GM12865 (cell line): Measurements from ENCODE around the gene RGS5.

Source experiments
- DNase-seq: peaks from one replicate; pipeline ENCODE4 v3.0.0; 2010; ENCODE audit warnings: low read depth
- H3K4me3 ChIP-seq: 2 replicates; pipeline ENCODE4 v1.5.1; 2011; ENCODE audit warnings: mild to moderate bottlenecking, low read depth, low read length, control low read depth
- CTCF ChIP-seq: IDR thresholded peaks from 2 replicates; pipeline ENCODE4 v1.5.1; 2011; ENCODE audit warnings: low read length, control low read depth, low read depth, inconsistent platforms; ENCODE audit not compliant: insufficient read depth; ENCODE audit errors: missing control alignments

The RGS5 gene

GRCh38 chr1:163130225-163130856 lies 72.4 kb downstream of the RGS5 start:
- TF ChIP-seq CTCF: no peak

GRCh38 chr1:163128282-163128681 lies 74.4 kb downstream of the RGS5 start:
- H3K4me3 ChIP-seq: no peak overlapping the region
- no peak for TF ChIP-seq CTCF
- DNase-seq: no peak

More at GRCh38 chr1:163130225-163130856, 72.4 kb downstream of the RGS5 start:
- no peak overlapping the region for H3K4me3 ChIP-seq
- no peak for DNase-seq

GRCh38 chr1:163124812-163125211 lies 77.9 kb downstream of the RGS5 start:
- no peak for DNase-seq
- TF ChIP-seq CTCF: no peak

GRCh38 chr1:163120372-163120771 lies 82.3 kb downstream of the RGS5 start:
- no peak for DNase-seq
- TF ChIP-seq CTCF: no peak

More at GRCh38 chr1:163124812-163125211, 77.9 kb downstream of the RGS5 start:
- H3K4me3 ChIP-seq: no peak overlapping the region

GRCh38 chr1:163119707-163120106 lies 83.0 kb downstream of the RGS5 start:
- TF ChIP-seq CTCF: no peak
- DNase-seq: no peak

More at GRCh38 chr1:163120372-163120771, 82.3 kb downstream of the RGS5 start:
- no peak overlapping the region for H3K4me3 ChIP-seq

GRCh38 chr1:163115887-163116286 lies 86.8 kb downstream of the RGS5 start:
- TF ChIP-seq CTCF: no peak
- DNase-seq: no peak
- H3K4me3 ChIP-seq: no peak overlapping the region

More at GRCh38 chr1:163119707-163120106, 83.0 kb downstream of the RGS5 start:
- H3K4me3 ChIP-seq: no peak overlapping the region

GRCh38 chr1:163107655-163108054 lies 95.1 kb downstream of the RGS5 start:
- no peak overlapping the region for H3K4me3 ChIP-seq
- DNase-seq: no peak
- TF ChIP-seq CTCF: no peak
